HFFc6 (cell line): Measurements from ENCODE around the gene EIPR1. TPM values are rescaled to one million over a fixed set of nuclear protein-coding genes. Genes with fewer than 3 reads are reported as not detected.
"Not testable (repeated sequence)": the region's sequence is repeated elsewhere in the genome, so short reads cannot be mapped to it uniquely, and the experiment has no call there.

Experiments
- DNase-seq: peaks from one replicate; pipeline ENCODE4 v3.0.0-alpha.2; 2018
- H3K27ac Mint-ChIP-seq: 2 replicates; pipeline ENCODE4 v1.8.0; 2020; ENCODE audit warnings: mild to moderate bottlenecking, mixed read lengths
- H3K27me3 Mint-ChIP-seq: 2 replicates; pipeline ENCODE4 v1.8.0; 2021; ENCODE audit warnings: mild to moderate bottlenecking, moderate library complexity, mixed read lengths; ENCODE audit not compliant: insufficient read depth
- H3K36me3 Mint-ChIP-seq: 2 replicates; pipeline ENCODE4 v1.8.0; 2021; ENCODE audit warnings: low read depth, mixed read lengths
- H3K4me1 Mint-ChIP-seq: 2 replicates; pipeline ENCODE4 v1.8.0; 2020; ENCODE audit warnings: low read depth, mixed read lengths
- H3K4me3 Mint-ChIP-seq: 2 replicates; pipeline ENCODE4 v1.8.0; 2020; ENCODE audit warnings: mild to moderate bottlenecking, moderate library complexity, mixed read lengths
- H3K9me3 Mint-ChIP-seq: 2 replicates; pipeline ENCODE4 v1.8.0; 2020; ENCODE audit warnings: mild to moderate bottlenecking, mixed read lengths
- CTCF ChIP-seq: fragments of 200-600 bp; sonication (generic); IDR thresholded peaks from 2 replicates; pipeline ENCODE4 v1.5.0; 2021; ENCODE audit warnings: antibody characterized with exemption, mild to moderate bottlenecking
- total RNA-seq, 6 experiments: library from RNA; stranded (reverse); fragmentation: NEBNext Ultra II Directional; extraction: Animal tissue kit (Norgen Biotek cat#: 25700); gene quantifications; 2 replicates in 1 of 6; 3 replicates in 5 of 6; pipeline ENCODE4 v1.2.3, GENCODE V29; 2021

EIPR1 gene
- total RNA-seq, 6 experiments from 2014 or later = 26.6 to 30.9 (median 28.8) TPM

- peaks cover 11% of the 10 kb centered on the region for H3K9me3 Mint-ChIP-seq
- peaks cover 28% of the 10 kb centered on the region for H3K36me3 Mint-ChIP-seq
- H3K4me1 Mint-ChIP-seq = no peaks in the 10 kb centered on the region
- H3K4me3 Mint-ChIP-seq = no peak overlapping the region
- no peak overlapping the region for H3K27ac Mint-ChIP-seq
- H3K27me3 Mint-ChIP-seq = peaks cover 3% of the 10 kb centered on the region
- no peak for TF ChIP-seq CTCF
- no peak for DNase-seq
These were observed 193.5 kb downstream of the EIPR1 start for GRCh38 chr2:3184167-3184566.

- Mint-ChIP-seq H3K9me3 (peaks cover 11% of the 10 kb centered on the region), H3K27ac (no peak overlapping the region), H3K4me3 (no peak overlapping the region), H3K27me3 (peaks cover 3% of the 10 kb centered on the region), H3K4me1 (no peaks in the 10 kb centered on the region), H3K36me3 (peaks cover 28% of the 10 kb centered on the region)
- DNase-seq = no peak
- TF ChIP-seq CTCF = no peak
These were observed 193.9 kb downstream of the EIPR1 start for GRCh38 chr2:3183766-3184165.

GRCh38 chr2:3182848-3183247 lies 194.8 kb downstream of the EIPR1 start:
- Mint-ChIP-seq H3K9me3 (peaks cover 11% of the 10 kb centered on the region), H3K27me3 (peaks cover 3% of the 10 kb centered on the region), H3K27ac (no peak overlapping the region), H3K36me3 (peaks cover 28% of the 10 kb centered on the region), H3K4me1 (no peaks in the 10 kb centered on the region), H3K4me3 (no peak overlapping the region)
- TF ChIP-seq CTCF = no peak
- DNase-seq = no peak

GRCh38 chr2:3181416-3182010 lies 196.1 kb downstream of the EIPR1 start:
- Mint-ChIP-seq H3K4me1 (no peaks in the 10 kb centered on the region), H3K4me3 (no peak overlapping the region), H3K36me3 (peaks cover 28% of the 10 kb centered on the region), H3K27me3 (peaks cover 3% of the 10 kb centered on the region), H3K27ac (no peak overlapping the region), H3K9me3 (peaks cover 11% of the 10 kb centered on the region)
- no peak for DNase-seq
- TF ChIP-seq CTCF = no peak

GRCh38 chr2:3180909-3181221 lies 196.8 kb downstream of the EIPR1 start:
- H3K27ac Mint-ChIP-seq, H3K4me1 Mint-ChIP-seq, H3K27me3 Mint-ChIP-seq, DNase-seq, H3K4me3 Mint-ChIP-seq: not testable (repeated sequence)
- H3K9me3 Mint-ChIP-seq = peaks cover 11% of the 10 kb centered on the region
- H3K36me3 Mint-ChIP-seq = peaks cover 28% of the 10 kb centered on the region

- peaks cover 11% of the 10 kb centered on the region for H3K9me3 Mint-ChIP-seq
- H3K4me3 Mint-ChIP-seq = no peak overlapping the region
- no peak for DNase-seq
These were observed 197.3 kb downstream of the EIPR1 start for GRCh38 chr2:3180082-3180908.

More at GRCh38 chr2:3180082-3180908, 197.3 kb downstream of the EIPR1 start:
- Mint-ChIP-seq H3K27me3 (peaks cover 3% of the 10 kb centered on the region), H3K27ac (no peak overlapping the region), H3K36me3 (peaks cover 26% of the 10 kb centered on the region), H3K4me1 (no peaks in the 10 kb centered on the region)
- TF ChIP-seq CTCF = no peak
